Thyroid gland (tissue), 4 donors: ENCODE measurements around the gene TSSK3.

ENCODE experiments used
- CTCF ChIP-seq, 6 experiments: fragments of 200-600 bp in 3 of 6; fragments of 450-650 bp in 3 of 6; sonication (generic) in 3 of 6; IDR thresholded peaks; one replicate each; pipeline ENCODE4 v1.5.1; 2016 to 2019; ENCODE audit warnings: antibody characterized with exemption in 6 of 6, mild to moderate bottlenecking in 2 of 6, inconsistent platforms in 1 of 6, moderate library complexity in 1 of 6
- POLR2A ChIP-seq, 2 donors: fragments of 450-650 bp; IDR thresholded peaks; one replicate each; pipeline ENCODE4 v1.6.1; 2017; ENCODE audit warnings: antibody characterized with exemption in 2 of 2, mild to moderate bottlenecking in 2 of 2, moderate library complexity in 1 of 2

- TF ChIP-seq CTCF (IDR thresholded peaks at IDR 0.05): no peak
- TF ChIP-seq POLR2A (IDR thresholded peaks at IDR 0.05): no peak
Measured at GRCh38 chr1:32358435-32358834, 3.9 kb upstream of the TSSK3 start.
